NCI-H2029 treated with DMSO at 0.1 percent for 48 hours (cell line): Measurements from ENCODE around the gene WDR17.
A peak's percentile ranks its signal among the peaks of the same experiment; 100 is the strongest.

Experiments used
- DNase-seq: peaks from one replicate; lab custom pipeline; 2025; lab: John Stamatoyannopoulos, UW

The WDR17 gene

DNA sequence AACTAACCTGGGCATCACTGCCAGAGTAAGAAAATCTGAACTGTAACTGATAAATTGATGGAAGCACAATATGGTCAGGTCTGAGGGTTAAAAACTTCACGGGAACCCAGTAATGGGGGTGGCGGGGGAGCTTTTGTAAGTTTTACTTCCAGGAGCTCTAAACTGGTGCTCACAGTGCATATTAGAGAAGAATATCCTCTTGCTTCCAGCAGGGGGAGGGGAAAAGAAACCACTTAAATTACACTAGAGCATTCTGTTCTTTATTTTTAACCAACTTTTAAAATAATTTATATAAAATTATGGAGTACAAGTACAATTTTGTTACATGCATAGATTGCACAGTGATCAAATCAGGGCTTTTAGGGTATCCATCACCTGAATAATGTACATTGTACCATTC is 33.7 kb downstream of the WDR17 start:
- DNase-seq, result no peak

DNA sequence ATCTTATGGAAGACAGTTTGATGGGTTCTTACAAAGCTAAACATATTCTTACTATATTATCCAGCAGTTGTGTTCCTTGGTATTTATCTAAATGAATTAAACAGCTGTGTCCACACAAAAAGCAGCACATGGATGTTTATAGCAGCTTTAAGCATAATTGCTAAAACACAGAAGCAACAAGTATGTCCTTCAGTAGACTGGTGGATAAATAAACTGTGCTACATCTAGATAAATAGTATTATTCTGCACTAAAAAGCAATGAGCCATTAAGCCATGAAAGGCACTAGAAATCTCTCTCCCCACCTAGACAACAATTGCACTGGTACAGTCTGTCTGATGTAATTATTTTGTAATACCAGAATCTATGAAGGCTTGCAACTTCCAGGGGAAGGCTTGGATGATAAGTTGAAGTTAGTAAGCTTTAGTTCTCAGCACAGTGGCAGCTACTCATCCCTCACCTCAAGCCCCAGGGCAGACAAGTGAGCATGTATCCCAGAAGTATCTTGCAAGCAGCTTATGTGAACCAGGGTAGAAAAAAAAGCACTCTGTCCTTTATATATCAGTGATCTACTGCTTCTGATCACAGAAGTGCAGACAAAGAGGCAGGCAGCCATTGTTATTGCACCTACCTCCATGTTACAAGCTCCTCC is 36.9 kb downstream of the WDR17 start:
- DNase-seq, result peak; percentile 11

DNA sequence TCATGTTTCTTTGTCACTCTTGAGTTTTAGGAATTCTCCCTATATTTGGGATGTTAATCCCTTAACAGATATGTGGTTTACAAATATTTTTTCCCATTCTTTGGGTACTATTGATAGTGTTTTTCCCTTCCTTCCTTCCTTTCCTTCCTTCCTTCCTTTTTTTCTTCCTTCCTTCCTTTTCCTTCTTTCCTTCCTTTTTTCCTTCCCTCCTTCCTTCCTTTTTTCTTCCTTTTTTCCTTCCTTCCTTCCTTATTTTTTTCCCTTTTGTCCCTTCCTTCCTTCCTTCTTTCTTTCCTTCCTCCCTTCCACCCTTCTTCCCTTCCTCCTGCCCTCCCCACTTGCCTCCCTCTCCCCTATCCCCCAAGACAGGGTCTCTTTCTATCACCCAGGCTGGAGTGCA is 42.1 kb downstream of the WDR17 start:
- DNase-seq, result no peak

DNA sequence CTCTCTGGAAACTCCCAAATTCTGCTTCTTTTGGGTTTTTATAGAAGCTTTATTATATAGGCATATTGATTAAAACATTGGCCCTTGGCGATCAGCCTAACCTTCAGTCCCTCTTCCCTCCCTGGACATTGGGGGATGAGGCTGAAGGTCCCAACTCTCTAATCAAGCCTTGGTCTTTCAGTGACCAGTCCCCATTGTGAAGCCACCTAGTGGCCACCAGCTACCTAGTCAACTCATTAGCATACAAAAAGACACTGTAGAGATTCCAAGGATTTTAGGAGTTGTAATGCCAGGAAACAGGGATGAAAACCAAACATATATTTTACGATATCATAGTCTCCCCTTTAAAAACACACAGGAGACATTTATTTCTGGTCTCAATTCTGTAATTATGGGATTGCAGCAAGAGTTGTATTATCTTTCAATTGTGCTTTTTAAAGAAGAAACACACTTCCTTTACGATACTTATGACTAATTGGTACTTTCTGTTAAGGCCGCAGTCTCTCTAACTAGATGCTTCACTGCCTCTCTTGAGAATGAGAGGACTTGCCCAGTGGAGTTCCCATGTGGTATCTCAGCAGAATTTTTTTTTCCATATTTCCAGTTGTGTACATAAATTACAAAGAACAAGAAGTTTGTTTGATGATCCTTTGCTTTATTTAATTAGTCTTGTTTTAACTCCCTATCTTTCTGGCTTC is 58.2 kb downstream of the WDR17 start:
- no peak for DNase-seq

DNA sequence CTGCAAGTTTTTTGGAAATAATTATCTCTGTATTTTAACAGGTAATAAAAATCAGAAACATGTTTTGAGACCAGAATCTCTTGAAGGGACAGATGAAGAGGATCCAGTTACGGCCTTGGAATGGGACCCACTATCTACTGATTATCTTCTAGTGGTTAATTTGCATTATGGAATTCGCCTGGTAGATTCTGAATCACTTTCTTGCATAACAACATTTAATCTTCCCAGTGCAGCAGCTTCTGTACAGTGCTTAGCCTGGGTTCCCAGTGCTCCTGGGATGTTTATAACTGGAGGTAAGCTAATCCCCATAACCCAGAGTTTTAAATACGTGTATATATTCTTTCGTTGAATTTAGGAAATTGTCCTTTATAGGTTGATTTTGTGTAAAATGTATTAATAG is 59.4 kb downstream of the WDR17 start:
- DNase-seq, result no peak

DNA sequence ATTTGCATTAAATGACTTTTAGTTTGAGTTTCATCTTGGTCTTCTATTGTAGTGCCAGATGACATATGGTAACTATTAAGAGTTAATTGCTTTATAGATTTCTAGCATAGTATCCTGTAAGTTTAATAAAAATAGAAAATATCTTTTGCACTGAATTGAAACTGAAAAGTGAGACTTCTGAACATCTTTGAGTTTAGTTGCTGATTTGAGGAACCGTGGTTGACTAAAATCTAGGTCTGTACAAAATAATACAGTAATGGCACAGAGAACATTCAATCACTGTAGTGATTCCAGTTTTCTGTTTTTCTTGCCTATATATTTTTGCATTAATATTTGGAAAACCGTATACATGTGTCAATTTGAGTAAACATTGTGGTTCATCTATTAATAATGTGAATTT is 69.0 kb downstream of the WDR17 start:
- DNase-seq, result no peak

DNA sequence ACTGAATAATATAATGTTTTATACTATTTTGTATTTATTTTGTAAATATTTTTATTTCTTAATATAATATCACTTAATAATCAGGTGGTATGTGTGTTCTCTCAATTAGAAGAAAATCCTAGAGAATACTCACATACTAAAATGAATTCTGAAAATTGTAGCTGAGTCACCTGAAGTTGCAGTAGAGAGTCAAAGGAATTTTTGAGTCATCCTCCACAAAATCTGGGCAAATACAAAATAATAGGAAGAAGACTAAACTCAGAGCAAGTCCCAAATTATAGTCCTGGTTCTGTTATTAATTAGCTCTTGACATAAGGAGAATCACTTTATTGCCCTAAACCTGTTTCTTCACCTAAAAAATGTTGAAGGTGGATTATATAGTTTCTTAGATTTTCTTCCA is 72.0 kb downstream of the WDR17 start:
- no peak for DNase-seq

DNA sequence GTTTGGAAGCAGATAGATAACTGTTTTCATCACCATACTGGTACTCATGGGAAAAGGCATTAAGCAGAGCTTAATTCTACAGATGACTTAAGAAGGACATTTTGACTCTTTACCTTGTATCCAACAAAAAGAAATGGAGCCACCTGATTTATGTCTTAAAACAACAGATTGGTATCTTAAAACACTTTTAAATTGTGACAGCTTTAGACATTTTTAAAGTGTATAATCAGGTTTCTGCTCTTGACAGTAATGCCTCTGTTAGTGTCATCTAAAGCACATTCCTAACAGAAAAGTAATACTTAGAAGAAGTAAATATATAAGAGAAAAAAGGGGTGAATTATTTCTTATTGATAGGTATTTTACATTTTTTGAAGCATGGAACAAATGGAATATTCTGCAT is 73.9 kb downstream of the WDR17 start:
- DNase-seq, result no peak

DNA sequence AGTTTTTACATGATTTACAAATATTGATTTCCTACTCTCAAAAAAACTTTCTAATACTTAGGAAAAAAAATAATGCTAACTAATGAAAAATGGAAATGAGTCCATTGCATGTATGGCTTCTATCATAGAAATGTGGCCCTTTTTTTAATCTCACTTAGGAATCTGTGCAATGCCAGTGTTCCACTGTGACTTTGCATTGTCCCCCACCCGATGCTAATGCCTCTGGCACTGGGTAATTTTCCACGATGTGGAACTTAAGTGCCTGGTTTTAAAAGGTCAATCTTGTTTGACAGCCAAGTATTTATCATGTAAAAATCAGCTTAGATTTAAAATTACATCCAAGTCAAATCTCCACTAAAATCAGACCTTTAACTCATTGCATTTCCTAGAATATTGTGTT is 76.6 kb downstream of the WDR17 start:
- no peak for DNase-seq

DNA sequence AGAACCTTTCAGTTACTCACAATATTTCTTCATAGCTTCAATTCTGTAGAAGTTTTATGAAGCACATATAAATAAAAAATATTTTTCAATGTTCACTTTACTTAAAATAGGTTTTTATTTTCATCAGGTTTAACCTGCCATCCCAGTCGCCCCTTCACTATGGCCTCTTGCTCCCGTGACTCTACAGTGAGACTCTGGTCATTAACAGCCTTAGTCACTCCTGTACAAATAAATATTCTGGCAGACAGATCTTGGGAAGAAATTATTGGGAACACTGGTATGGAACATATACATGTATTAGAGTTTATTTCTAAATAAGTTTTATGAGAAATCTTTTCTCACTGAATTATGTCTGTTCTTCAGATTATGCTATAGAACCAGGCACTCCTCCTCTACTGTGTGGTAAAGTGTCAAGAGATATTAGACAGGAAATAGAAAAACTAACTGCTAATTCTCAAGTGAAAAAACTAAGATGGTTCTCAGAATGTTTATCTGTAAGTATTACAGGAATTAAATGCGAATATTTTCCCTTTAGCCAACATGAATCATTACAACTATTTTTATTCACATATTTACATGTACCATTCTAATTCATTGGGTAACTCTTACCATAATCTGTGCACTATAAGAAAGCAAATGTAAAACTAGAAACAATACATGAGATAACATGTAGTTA is 84.2 kb downstream of the WDR17 start:
- DNase-seq, result no peak

DNA sequence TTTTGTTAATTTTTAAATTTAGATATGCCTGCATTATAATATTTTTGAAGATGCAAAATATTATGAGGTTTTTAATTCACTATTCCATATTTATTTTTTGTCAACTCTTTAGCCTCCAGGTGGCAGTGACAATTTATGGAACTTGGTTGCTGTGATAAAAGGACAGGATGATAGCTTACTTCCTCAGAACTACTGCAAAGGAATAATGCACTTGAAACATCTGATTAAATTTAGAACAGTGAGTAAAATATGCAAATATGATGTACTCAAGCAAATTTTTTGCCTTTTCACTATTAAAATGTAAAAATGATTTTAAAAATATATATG is 84.7 kb downstream of the WDR17 start:
- DNase-seq, result no peak

DNA sequence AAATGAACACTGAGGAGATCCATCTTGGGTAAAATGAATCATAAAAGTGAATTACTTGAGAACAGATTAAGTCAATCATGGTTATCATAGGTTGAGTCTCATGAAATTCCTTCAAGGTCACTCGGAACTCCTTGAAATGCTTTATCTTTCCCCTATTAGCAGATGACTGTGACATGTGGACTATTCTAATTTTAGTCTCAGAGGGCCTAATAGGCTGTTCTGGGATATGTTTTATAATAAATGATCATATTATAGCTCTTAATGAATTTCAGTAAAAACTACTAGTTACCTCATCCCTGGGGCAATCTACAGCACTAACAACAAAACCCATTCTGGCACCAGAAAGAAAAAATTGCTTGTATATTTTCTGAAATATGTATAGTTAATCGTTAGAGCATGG is 85.1 kb downstream of the WDR17 start:
- DNase-seq, result no peak

DNA sequence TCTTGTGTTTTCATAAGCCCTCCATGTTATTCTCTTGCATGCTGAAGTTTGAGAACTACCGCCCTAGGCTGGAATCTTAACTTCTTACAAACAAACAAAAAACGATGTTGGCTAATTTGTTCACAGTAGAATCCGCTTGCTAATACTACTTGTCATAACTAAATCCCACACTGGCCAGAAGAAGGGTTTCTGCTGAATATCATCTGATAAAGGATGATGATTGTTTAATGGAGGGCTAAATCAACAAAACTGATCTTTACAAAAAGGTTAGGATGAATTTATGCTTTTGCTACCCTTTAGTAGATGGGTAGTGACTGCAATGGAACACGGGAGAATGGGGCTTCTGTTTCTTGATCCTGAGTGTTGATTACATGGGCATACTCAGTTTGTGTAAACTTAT is 87.5 kb downstream of the WDR17 start:
- no peak for DNase-seq

DNA sequence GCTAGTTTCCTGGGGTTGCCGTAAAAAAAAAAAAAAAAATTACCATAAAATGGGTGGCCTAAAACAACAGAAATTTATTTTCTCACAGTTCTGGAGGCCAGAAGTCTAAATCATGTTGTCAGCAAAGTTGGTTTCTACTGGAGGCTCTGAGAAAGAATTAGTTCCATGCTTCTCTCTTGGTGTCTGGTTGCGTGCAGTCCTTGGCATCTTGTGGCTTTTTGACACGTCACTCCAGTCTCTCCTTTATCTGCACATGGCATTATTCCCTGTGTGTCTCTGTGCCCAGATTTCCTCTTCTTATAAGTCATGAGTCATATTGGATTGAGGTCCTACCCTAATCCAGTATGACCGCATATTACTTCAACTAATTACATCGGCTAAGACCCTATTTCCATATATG is 91.0 kb downstream of the WDR17 start:
- DNase-seq, result no peak

DNA sequence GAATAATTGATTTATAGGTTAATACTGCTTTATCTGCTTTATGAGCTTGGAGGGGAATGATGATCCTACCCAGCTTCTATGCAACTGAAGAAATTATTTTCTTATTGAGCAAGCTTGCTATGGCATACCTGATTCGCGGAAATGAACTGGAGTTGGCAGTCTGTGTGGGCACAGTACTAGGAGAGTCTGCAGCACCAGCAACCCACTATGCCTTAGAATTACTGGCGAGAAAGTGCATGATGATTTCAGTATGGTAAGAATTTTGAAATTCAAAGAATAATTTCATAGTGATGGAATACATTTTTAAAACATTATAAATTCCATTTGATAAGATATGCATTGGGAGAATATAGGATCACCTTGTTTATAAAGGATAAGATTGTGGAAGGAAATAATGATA is 97.4 kb downstream of the WDR17 start:
- DNase-seq, result no peak

DNA sequence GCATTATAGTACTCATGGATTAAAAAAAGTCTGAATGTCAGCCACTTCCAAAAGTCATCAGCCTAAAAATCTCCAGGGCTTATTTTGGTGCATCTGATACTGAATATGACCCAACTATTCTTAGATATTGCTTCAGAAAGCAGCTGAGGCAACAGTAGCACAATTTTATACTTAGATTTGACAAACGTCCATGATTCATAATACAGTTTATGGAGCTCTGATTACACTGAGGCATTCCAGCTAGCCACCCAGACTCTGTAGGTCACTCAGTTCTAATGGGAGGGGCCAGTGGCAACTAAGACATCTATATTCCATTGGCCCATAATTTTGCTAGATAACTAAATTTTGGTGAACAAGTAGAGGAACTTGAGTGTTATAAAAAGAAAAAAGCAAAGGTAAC is 119.4 kb downstream of the WDR17 start:
- DNase-seq, result no peak

DNA sequence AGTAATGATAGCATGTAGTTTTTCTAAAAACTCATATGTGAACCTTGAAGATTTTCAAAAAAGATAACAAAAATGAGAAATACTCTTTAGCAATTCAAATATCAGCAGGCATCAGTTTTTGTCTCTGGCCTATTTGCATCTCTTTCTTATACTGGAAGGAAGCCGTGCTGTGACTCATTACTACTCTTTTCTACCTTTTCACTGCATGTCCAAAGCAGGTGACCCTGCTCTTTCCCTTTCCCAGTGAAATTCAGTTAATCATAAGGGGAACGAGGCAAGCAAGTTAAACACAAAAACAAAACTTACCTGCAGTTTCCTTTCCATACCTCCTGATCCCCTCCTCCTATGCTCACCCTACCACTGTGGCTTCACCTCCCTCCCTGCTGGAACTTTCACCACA is 120.4 kb downstream of the WDR17 start:
- no peak for DNase-seq

DNA sequence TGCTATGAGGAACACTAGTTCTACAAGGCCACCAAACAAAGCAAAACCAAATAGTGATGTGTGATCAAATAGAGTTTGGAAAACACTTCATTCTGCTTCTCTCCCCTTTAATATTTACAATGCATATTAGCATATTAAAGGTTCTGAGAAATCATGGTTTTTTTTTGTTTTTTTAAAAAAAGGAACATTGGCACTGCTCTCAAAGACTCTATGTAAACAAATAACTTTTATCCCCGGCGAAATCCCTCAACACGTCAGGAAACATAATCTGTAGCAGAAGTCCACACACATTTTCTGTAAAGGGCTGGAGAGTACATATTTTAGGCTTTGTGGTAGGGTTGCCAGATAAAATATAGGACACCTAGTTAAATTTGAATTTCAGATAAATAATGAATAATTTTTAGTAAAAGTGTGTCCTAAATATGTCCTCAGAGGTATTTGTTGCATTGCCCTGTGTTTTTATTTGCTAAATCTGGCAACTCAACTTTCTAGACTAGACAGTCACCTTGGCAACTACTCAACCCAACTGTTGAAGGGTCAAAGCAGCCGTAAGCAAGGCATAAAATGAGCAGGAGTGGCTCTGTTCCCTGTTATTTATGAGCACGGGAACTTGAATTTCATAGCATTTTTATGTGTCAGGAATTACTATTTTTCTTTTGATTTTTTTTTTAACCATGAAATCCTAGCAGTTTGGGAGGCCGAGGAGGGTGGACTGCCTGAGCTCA is 121.2 kb downstream of the WDR17 start:
- DNase-seq, result no peak

DNA sequence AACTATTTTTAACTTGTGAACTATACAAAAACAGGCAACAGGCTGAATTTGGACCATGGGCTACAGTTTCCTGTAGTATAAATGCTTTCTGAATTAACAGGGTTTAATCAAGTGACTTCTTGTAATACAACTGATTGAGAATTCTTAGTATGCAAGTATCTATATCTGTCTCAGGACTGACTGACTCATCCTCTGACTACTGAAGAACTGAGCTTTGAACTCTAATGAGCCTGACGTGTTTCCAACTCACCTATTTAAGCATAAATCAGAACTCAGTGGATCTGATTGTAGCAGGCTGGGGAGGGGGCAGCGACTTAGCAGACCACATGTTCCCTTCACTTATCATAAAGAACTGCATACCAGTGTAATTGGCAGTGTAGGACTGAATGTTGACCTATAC is 122.0 kb downstream of the WDR17 start:
- no peak for DNase-seq

DNA sequence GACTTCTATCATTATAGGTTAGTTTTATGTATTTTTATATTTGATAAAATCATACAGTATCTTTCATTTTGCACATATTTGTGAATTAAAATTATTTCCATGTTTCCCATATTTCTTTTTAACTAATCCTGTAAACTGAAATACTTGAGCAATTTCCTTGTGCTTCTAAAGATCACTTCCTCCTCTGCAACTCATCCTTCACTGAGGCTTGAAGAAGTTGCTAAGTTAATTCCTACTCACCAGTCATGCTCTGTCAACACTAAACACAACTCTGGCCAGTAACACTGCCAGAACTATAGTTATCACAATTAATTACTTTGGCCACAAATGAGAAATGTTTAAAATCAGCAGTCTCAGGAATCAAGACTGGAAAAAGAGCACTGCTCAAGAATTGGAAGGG is 123.0 kb downstream of the WDR17 start:
- no peak for DNase-seq

DNA sequence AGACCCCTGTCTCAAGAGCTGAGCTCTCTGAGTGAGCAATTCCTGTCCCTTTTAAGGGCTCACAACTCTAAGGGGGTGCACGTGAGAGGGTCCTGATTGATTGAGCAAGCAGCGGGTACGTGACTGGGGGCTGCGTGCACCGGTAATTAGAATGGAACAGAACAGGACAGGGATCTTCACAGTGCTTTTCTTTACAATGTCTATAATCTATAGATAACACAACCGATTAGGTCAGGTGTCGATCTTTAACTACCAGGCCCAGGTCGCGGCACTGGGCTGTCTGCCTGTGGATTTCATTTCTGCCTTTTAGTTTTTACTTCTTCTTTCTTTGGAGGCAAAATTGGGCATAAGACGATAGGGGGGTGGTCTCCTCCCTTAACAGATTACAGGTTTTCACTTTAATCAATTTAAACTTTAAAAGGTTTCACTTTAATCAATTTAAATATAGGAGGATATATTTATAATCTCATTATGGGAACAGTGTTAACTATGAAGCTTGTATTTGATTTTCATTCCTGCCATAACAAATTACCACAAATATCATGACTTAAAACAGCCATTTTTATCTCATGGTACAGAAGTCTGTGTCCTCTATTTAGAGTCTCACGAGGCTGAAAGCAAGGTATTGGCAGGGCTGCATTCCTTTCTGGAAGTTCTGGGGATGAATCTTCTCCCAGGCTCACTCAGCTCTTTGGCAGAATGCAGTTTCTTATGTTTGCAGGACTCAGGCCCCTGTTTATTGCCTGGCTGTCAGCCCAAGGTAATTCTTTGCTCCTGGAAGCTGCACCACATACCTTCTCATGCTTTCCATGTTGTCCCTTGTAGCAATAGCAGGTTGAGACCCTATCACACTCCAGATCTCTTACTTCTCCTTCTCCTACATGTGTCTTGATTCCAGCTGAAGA is 124.5 kb downstream of the WDR17 start:
- DNase-seq, result no peak

DNA sequence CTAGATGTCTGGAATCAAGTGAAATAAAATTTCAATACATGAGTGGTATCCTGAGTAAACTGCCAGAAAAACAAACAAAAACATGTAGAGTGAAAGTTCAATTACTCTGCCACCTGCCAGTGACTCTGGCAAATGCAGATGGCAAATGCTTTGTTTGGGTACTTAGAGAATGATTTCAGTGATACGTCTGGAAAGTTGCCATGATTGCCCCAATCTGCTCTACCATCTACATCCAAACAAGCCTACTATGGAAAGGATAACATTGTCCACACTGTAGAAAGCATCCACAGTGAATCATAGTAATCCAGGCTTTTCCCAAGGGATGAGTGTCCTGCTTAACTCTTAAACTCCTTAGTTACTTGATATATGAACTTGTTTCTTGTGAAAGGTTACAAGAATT is 126.3 kb downstream of the WDR17 start:
- peak; percentile 55 for DNase-seq
